HG02981 (cell line): Measurements from ENCODE around the gene SPATA45.
A peak's percentile ranks its signal among the peaks of the same experiment; 100 is the strongest.
"Not testable (repeated sequence)": the region's sequence is repeated elsewhere in the genome, so short reads cannot be mapped to it uniquely, and the experiment has no call there.

ENCODE experiments used
- ATAC-seq: cut with Tn5 transposase; IDR thresholded peaks from one replicate; pipeline ENCODE4 v1.9.1; 2021; ENCODE audit warnings: mild to moderate bottlenecking, moderate library complexity; ENCODE audit not compliant: unreplicated experiment

Gene SPATA45

DNA sequence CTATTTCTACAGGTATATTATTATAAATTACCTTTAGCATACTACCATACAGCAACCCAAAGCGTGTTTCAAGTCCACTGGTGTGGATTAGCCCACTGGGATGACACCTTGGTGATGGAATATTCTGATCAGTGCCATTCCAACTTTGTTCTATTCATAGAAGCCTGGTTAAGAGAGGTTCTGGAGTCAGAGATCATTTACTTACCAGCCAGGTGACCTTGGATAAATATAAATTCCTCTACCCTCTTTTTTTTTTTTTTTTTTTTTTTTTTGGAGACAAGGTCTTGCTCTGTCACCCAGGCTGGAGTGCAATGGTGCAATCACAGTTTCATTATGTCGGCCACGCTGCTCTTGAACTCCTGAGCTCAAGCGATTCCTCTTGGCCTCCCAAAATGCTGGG, at the start of gene SPATA45:
Gene SPATA45, minus strand, starts transcription at position 101 of the 400 bp plus-strand sequence. CDS start 11,500 bp downstream, outside the sequence.
- no peak for ATAC-seq

GRCh38 chr1:212892108-212892507, 44.7 kb upstream of the SPATA45 start:
- no peak for ATAC-seq

DNA sequence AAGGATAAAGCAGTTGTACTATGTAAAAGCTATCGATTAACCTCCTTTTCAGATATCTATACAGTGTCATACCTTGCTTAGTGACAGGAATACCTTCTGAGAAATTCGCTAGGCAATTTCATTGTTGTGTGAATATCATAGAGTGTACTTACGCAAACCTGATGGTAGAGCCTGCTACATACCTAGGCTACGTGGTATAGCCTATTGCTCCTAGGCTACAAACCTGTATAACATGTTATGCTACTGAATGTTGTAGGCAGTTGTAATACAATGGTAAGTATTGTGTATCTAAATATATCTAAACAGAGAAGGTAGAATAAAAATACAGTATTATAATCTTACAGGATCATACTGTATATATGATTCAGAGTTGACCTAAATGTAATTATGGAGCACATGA, 37.1 kb upstream of the SPATA45 start:
- ATAC-seq: no peak

- no peak for ATAC-seq
These were observed 32.7 kb upstream of the SPATA45 start for GRCh38 chr1:212879947-212880690.

- ATAC-seq: no peak
These were observed 31.0 kb upstream of the SPATA45 start for GRCh38 chr1:212878418-212878817.

- peak; percentile 84 for ATAC-seq
These were observed 26.1 kb upstream of the SPATA45 start for GRCh38 chr1:212873518-212873917.

GRCh38 chr1:212871976-212872375, 24.5 kb upstream of the SPATA45 start:
- ATAC-seq: no peak

- ATAC-seq: no peak
These were observed 19.7 kb upstream of the SPATA45 start for GRCh38 chr1:212867192-212867591.

DNA sequence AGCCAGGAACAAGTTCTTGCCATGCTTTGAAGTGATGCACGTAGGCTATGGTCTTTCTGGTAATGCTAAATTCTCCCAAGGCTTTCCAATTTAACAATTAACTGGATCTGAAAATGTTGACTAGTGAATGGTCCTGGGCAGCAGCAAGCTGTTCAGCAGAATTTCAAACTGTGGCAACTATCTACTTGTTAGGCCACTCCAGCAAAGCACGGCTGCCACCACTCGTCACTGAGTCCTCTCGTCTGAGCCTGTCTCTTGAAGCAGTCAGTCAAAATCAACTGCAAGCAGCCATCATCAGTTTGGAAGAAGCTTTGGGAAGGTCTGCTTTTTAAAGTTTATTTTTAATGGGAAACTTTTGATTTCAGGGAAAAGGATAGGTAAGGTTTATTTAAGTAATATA, 16.8 kb upstream of the SPATA45 start:
- ATAC-seq: no peak

DNA sequence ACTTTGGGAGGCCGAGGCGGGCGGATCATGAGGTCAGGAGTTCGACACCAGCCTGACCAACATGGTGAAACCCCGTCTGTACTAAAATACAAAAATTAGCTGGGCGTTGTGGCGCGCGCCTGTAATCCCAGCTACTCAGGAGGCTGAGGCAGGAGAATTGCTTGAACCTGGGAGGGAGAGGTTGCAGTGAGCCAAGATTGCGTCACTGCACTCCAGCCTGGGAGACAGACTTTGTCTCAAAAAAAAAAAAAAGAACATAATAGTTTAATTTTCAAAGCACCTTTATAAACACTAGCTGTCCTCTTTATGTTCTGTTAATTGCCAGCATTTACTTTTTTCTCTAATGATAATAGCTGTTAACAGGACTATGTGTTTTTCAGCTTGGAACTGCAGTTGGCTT, 15.9 kb upstream of the SPATA45 start:
- ATAC-seq: not testable (repeated sequence)

DNA sequence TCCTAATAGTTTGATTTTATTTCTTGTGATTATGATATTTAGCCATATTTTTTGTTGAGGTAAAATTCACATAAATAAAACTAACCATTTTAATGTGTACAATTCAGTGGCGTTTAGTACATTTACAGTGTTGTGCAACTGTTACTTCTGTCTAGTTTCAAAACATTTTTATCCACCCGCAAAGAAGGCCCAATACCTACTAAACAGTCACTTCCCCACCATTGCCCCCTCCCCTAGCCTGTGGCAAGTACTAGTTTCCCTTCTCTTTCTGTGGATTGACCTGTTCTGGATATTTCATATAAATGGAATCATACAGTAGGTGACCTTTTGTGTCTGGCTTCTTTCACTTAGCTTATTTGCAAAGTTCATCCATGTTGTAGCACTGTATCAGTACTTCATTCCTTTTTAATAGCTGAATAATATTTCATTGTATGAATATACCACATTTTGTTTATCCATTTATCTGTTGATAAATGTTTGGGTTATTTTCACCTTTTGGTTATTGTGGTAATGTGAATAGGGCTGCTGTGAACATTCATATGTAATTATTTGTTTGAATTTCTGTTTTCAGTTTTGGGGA, 14.8 kb upstream of the SPATA45 start:
- no peak for ATAC-seq

- ATAC-seq: no peak
These were observed 13.5 kb upstream of the SPATA45 start for GRCh38 chr1:212860713-212861581.

GRCh38 chr1:212858461-212859265, 11.2 kb upstream of the SPATA45 start:
- ATAC-seq: peak; percentile 5

- ATAC-seq: peak; percentile 97
These were observed 10.6 kb upstream of the SPATA45 start, which contains the start of gene FLVCR1 for GRCh38 chr1:212857992-212858460. FLVCR1 (plus strand) TSS chr1:212858275; CDS start chr1:212858453, 178 bp downstream.

DNA sequence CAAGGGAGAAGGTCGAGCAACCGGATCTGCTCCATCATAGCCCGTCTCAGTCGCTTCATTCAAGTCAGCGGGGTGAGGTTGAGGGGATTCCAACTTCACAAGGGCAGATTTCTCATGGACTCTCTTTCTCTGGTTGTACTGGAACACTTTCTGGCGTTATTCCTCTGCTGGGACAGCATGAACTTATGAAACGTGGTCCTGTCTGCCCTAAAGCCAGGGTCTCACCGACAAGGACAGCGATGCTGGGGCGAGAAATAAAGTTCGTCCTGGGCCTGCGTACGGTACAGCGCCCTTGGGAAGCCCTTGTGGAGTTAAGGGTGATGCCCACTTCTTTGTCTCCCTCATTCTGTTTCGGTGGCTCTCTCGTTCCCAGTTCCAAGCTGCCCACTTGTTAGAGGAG, 9.3 kb upstream of the SPATA45 start:
- ATAC-seq: no peak

DNA sequence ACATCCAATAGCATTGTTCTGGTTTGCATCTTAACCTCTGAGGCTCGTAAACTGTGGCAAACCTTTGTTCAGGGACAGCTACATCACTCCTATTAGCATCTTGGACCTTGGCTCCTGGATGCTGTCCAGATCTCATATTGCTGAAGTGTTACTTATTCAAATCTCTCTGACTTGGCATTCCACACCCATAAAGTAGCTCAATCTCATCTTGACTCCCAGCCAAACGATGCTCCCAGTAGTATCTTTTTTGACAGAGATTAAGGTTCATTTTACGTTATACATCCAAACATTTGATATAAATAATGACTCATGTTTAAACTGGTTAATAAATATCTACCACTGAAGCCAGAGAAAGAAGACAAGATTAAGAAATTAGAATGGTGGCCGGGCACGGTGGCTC, 6.2 kb upstream of the SPATA45 start:
- no peak for ATAC-seq

GRCh38 chr1:212852105-212852688, 4.7 kb upstream of the SPATA45 start:
- no peak for ATAC-seq

DNA sequence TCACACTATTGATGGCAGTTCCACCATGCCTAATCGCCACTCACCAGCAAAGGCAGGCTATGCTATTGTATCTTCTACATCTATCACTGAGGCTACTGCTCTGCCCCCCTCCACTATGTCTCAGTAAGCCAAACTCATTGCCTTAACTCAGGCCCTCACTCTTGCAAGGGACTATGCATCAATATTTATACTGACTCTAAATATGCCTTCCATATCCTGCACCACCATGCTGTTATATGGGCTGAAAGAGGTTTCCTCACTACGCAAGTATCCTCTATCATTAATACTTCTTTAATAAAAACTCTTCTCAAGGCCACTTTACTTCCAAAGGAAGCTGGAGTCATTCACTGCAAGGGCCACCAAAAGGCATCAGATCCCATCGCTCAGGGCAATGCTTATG, 2.9 kb downstream of the SPATA45 start:
- not testable (repeated sequence) for ATAC-seq

GRCh38 chr1:212838145-212838544, 9.3 kb downstream of the SPATA45 start:
- ATAC-seq: no peak
